K562 (cell line): Measurements from ENCODE around the gene FTO. TPM values are rescaled to one million over a fixed set of nuclear protein-coding genes. Genes with fewer than 3 reads are reported as not detected.

Experiments
- ATAC-seq: fragments of 200-7000 bp; cut with Tn5 transposase; 3 replicates; pipeline ENCODE4 v1.9.1; 2020; ENCODE audit warnings: moderate library complexity
- BruUV-seq: library from RNA; stranded (reverse); fragments of 400-500 nt; replicated peaks from 2 replicates; lab custom pipeline; 2021; lab: Mats Ljungman, UMichigan
- CTCF ChIA-PET: fragments of 300-600 bp; formaldehyde crosslinking; extraction: SDS; loops from one replicate; lab custom pipeline; 2021; ENCODE audit warnings: low intra/inter-chr PET ratio; lab: Yijun Ruan, JAX
- POLR2A ChIA-PET: fragments of 300-600, 350-650 bp; sonication (Branson Sonifier 250); formaldehyde crosslinking; extraction: SDS; loops from one replicate; lab custom pipeline; 2021; ENCODE audit warnings: antibody characterized with exemption, inconsistent platforms; lab: Yijun Ruan, JAX
- DNase-seq, 4 experiments: peaks; one replicate each; pipeline versions ENCODE4 v3.0.0 to v3.0.0-alpha.2; 2011 to 2018; ENCODE audit warnings: low spot score in 3 of 4, mixed read lengths in 3 of 4; ENCODE audit errors: extremely low read depth in 1 of 4
- FAIRE-seq: peaks from 2 replicates; lab custom pipeline; 2011; peaks lifted over from hg19 to GRCh38; lab: Jason Lieb, UNC
- H2AFZ ChIP-seq: 2 replicates; pipeline ENCODE4 v1.6.0; 2011; ENCODE audit warnings: low read depth, low read length, control low read depth, inconsistent platforms
- H3K27ac ChIP-seq: fragments of 200-600 bp; 3 replicates; pipeline ENCODE4 v1.8.0; 2011; ENCODE audit warnings: low read depth, mild to moderate bottlenecking, control low read depth, inconsistent platforms, low read length, moderate library complexity, mixed read lengths; ENCODE audit errors: extremely low read depth
- H3K27me3 ChIP-seq, 2 experiments: fragments of 300-600 bp in 1 of 2; 2 replicates in 1 of 2; 3 replicates in 1 of 2; pipeline versions ENCODE4 v1.6.0 to v1.8.0; 2011; ENCODE audit warnings: inconsistent platforms in 2 of 2, low read length in 2 of 2, mild to moderate bottlenecking in 1 of 2, mixed read lengths in 1 of 2, moderate library complexity in 1 of 2; ENCODE audit not compliant: control insufficient read depth in 2 of 2, insufficient read depth in 2 of 2
- H3K36me3 ChIP-seq: fragments of 300-600 bp; 3 replicates; pipeline ENCODE4 v1.8.0; 2011; ENCODE audit warnings: mild to moderate bottlenecking, low read length, inconsistent platforms; ENCODE audit not compliant: control insufficient read depth, insufficient read depth
- H3K4me1 ChIP-seq, 2 experiments: fragments of 200-600 bp in 1 of 2; replicated peaks in 1 of 2; 2 replicates in 1 of 2; 3 replicates in 1 of 2; pipeline versions ENCODE4 v1.5.1 to v1.8.0; 2011; ENCODE audit warnings: inconsistent platforms in 2 of 2, low read length in 2 of 2, mild to moderate bottlenecking in 1 of 2, mixed read lengths in 1 of 2, moderate library complexity in 1 of 2; ENCODE audit not compliant: control insufficient read depth in 2 of 2, insufficient read depth in 2 of 2
- H3K4me2 ChIP-seq: 2 replicates; pipeline ENCODE4 v1.6.1; 2011; ENCODE audit warnings: low read length, control low read depth, inconsistent platforms, mixed read lengths; ENCODE audit not compliant: insufficient read depth
- H3K4me3 ChIP-seq: fragments of 200-600 bp; sonication (generic), shearing (Covaris generic); 2 replicates; pipeline ENCODE4 v1.5.1; 2016; ENCODE audit warnings: control low read depth, inconsistent platforms
- H3K79me2 ChIP-seq: fragments of 200-600 bp; 3 replicates; pipeline ENCODE4 v1.8.0; 2011; ENCODE audit warnings: low read length, inconsistent platforms; ENCODE audit not compliant: control insufficient read depth, insufficient read depth
- H3K9ac ChIP-seq, 2 experiments: 2 replicates each; pipeline versions ENCODE4 v1.6.0 to v1.6.1; 2011; ENCODE audit warnings: low read depth in 2 of 2, low read length in 2 of 2, control low read depth in 1 of 2, inconsistent platforms in 1 of 2, mild to moderate bottlenecking in 1 of 2, mixed read lengths in 1 of 2; ENCODE audit not compliant: insufficient read depth in 1 of 2
- H3K9me1 ChIP-seq: one replicate; pipeline ENCODE4 v1.6.0; 2011; ENCODE audit warnings: inconsistent platforms, mild to moderate bottlenecking, low read length, moderate library complexity; ENCODE audit not compliant: control insufficient read depth, insufficient read depth
- H3K9me3 ChIP-seq: replicated peaks from 2 replicates; pipeline ENCODE4 v1.5.1; 2011; ENCODE audit warnings: low read depth, low read length, inconsistent platforms; ENCODE audit not compliant: control insufficient read depth, insufficient read depth
- H4K20me1 ChIP-seq: replicated peaks from 2 replicates; pipeline ENCODE4 v1.6.1; 2011; ENCODE audit warnings: low read length, inconsistent platforms, mixed read lengths; ENCODE audit not compliant: control insufficient read depth, insufficient read depth
- CLOCK ChIP-seq: fragments of 250-450 bp; sonication (Bioruptor Pico); IDR thresholded peaks from 2 replicates; pipeline ENCODE4 v1.4.0; 2020; ENCODE audit warnings: mild to moderate bottlenecking, moderate library complexity, borderline replicate concordance
- HDAC1 ChIP-seq, 2 experiments: fragments of 450-650 bp; IDR thresholded peaks; 2 replicates each; pipeline ENCODE4 v1.6.1; 2016 to 2017; ENCODE audit warnings: inconsistent platforms in 1 of 2, mild to moderate bottlenecking in 1 of 2, moderate library complexity in 1 of 2
- JUND ChIP-seq, 2 experiments: IDR thresholded peaks; 2 replicates in 1 of 2; 3 replicates in 1 of 2; pipeline ENCODE4 v1.6.1; 2011; ENCODE audit warnings: borderline replicate concordance in 2 of 2, low read depth in 2 of 2, low read length in 2 of 2, improper control_type of control experiment in 1 of 2, missing biosample characterization in 1 of 2, missing genetic modification characterization in 1 of 2, missing genetic modification reagents in 1 of 2
- RBM25 ChIP-seq: fragments of 200-400 bp; formaldehyde crosslinking; IDR thresholded peaks from 2 replicates; pipeline ENCODE4 v1.6.1; 2018; ENCODE audit warnings: low read length, low read depth, moderate library complexity; ENCODE audit not compliant: severe bottlenecking
- WGBS: fragments of 100-300 bp; shearing (Covaris generic); methylation state at CpG from one replicate; pipeline ENCODE4 v1.1.6; 2016; ENCODE audit warnings: low coverage, mixed read lengths; ENCODE audit not compliant: insufficient coverage; ENCODE audit errors: missing lambda C conversion rate; 5-methylcytosine and 5-hydroxymethylcytosine counted together
- in situ Hi-C: fragments of 300-500 bp; cut with MboI; formaldehyde crosslinking; loops from 4 replicates; pipeline ENCODE4 v1.15.0; 2018; ENCODE audit warnings: inconsistent platforms, mixed read lengths
- intact Hi-C: fragments of 100-400 bp; cut with micrococcal nuclease; formaldehyde crosslinking; loops from 2 replicates; pipeline ENCODE4 v1.14.2; 2022
- polyA plus RNA-seq, 8 experiments: library from polyadenylated mRNA; depleted of rRNA in 4 of 8; stranded (reverse) in 5 of 8; unstranded in 3 of 8; fragments of >200 nt; fragmentation: Nextera tagmentation in 2 of 8; fragmentation: Illumina TruSeq in 1 of 8; extraction: Ambion mirVana in 2 of 8; extraction: Trizol in 1 of 8; gene quantifications; 2 replicates each; pipeline versions ENCODE4 v1.2.1 to v1.2.3, GENCODE V29; 2011 to 2014; ENCODE audit warnings: inconsistent platforms in 1 of 8, missing spikeins in 1 of 8
- total RNA-seq, 7 experiments: library from RNA; depleted of rRNA in 6 of 7; stranded (reverse); fragments of >200 nt in 6 of 7; fragmentation: Illumina TruSeq in 2 of 7; extraction: Trizol in 2 of 7; gene quantifications; 2 replicates each; pipeline versions ENCODE4 v1.2.1 to v1.2.3, GENCODE V29; 2011 to 2021; ENCODE audit warnings: low replicate concordance in 1 of 7

FTO gene
- total and polyA plus RNA-seq, 9 of the 15 experiments (the other 6 are each of a cell fraction or from before 2014, with no cell fraction given): 11.3 to 27.7 (median 25.5) TPM

GRCh38 chr16:54191163-54191562, 487.2 kb downstream of the FTO start:
- in situ Hi-C loops (no loop called here), intact Hi-C loops (no loop called here)
- H3K27ac ChIP-seq: no peak overlapping the region
- ChIA-PET CTCF (no interaction called here), POLR2A (interaction anchor here (0.8 kb wide), 1 partner anchor 512 kb away, joined by 3 read pairs; no protein-coding TSS in a partner anchor)
- H3K9ac ChIP-seq: no peak overlapping the region
- no peaks in the 10 kb centered on the region for H3K36me3 ChIP-seq
- no peaks in the 10 kb centered on the region for H3K9me1 ChIP-seq
- no peaks in the 10 kb centered on the region for H3K79me2 ChIP-seq
- BruUV-seq: no TSS peak
- TF ChIP-seq JUND (IDR thresholded peaks at IDR 0.05; ENCODE audit: borderline replicate concordance, low read depth, low read length): no peak
- TF ChIP-seq JUND (tag; IDR thresholded peaks at IDR 0.05; ENCODE audit: borderline replicate concordance, low read depth, low read length): no peak
- peak; percentile 42 for TF ChIP-seq RBM25
- DNase-seq (no peak), FAIRE-seq (no peak), ATAC-seq (no peak)
- no peaks in the 10 kb centered on the region for H4K20me1 ChIP-seq
- peaks cover 0 to 7% of the 10 kb centered on the region in 2 experiments; a peak in 1 of 5 replicates for H3K27me3 ChIP-seq
- 0% methylated on average over 2 of the region's 2 CpGs for WGBS
- no peaks in the 10 kb centered on the region for H3K9me3 ChIP-seq
- no peak overlapping the region for H3K4me3 ChIP-seq
- H3K4me1 ChIP-seq: peaks cover 0 to 12% of the 10 kb centered on the region in 2 experiments; a peak in 2 of 5 replicates
- H2AFZ ChIP-seq: no peak overlapping the region
- no peak overlapping the region for H3K4me2 ChIP-seq

GRCh38 chr16:54191592-54191991, 487.6 kb downstream of the FTO start:
- no peak for ATAC-seq
- H3K27ac ChIP-seq: no peak overlapping the region
- H3K4me3 ChIP-seq: no peak overlapping the region
- no peak for FAIRE-seq
- H3K9me1 ChIP-seq: no peaks in the 10 kb centered on the region
- in situ Hi-C loops (no loop called here), intact Hi-C loops (no loop called here)
- WGBS: 3% methylated on average over 3 of the region's 3 CpGs
- peaks cover 0 to 12% of the 10 kb centered on the region in 2 experiments; a peak in 2 of 5 replicates for H3K4me1 ChIP-seq
- ChIA-PET POLR2A (interaction anchor here (0.8 kb wide), 1 partner anchor 512 kb away, joined by 3 read pairs; no protein-coding TSS in a partner anchor), CTCF (no interaction called here)
- peaks cover 0 to 7% of the 10 kb centered on the region in 2 experiments; a peak in 1 of 5 replicates for H3K27me3 ChIP-seq
- no peaks in the 10 kb centered on the region for H4K20me1 ChIP-seq
- no TSS peak for BruUV-seq
- no peaks in the 10 kb centered on the region for H3K36me3 ChIP-seq
- H3K79me2 ChIP-seq: no peaks in the 10 kb centered on the region
- no peak overlapping the region for H3K9ac ChIP-seq
- TF ChIP-seq HDAC1 (IDR thresholded peaks at IDR 0.05): no peak
- no peak for TF ChIP-seq CLOCK (CRISPR knock-in tag)
- H3K4me2 ChIP-seq: no peak overlapping the region
- H2AFZ ChIP-seq: no peak overlapping the region
- DNase-seq: no peak
- H3K9me3 ChIP-seq: no peaks in the 10 kb centered on the region
